ENCODE data around the gene EMP3. TPM values are rescaled to one million over a fixed set of nuclear protein-coding genes. Genes with fewer than 3 reads are reported as not detected.

EMP3 gene
- total and polyA plus RNA-seq, 2 of the 13 experiments (the other 11 are each of a cell fraction or from before 2014, with no cell fraction given), result 2.2 to 7.8 TPM

GRCh38 chr19:48363500-48363809 is 38.1 kb downstream of the EMP3 start (continued):
- TF ChIP-seq SNRNP70 (IDR thresholded peaks at IDR 0.05; ENCODE audit: low read depth, low read length) (no peak), MYPOP (CRISPR knock-in tag; IDR thresholded peaks at IDR 0.05) (no peak), NR2F2 (IDR thresholded peaks at IDR 0.05; ENCODE audit: borderline replicate concordance, low read depth) (peak; percentile 66; the same call in 1 of the 2 replicates), RAD51 (IDR thresholded peaks at IDR 0.05; ENCODE audit: borderline replicate concordance) (no peak), NAIF1 (CRISPR knock-in tag; IDR thresholded peaks at IDR 0.05; ENCODE audit: borderline replicate concordance) (no peak), POGZ (CRISPR knock-in tag; IDR thresholded peaks at IDR 0.05) (no peak), ZNF234 (CRISPR knock-in tag; conservative IDR thresholded peaks at IDR 0.05) (no peak), U2AF2 (IDR thresholded peaks at IDR 0.05; ENCODE audit: low read depth, low read length) (no peak), ZNF562 (CRISPR knock-in tag; IDR thresholded peaks at IDR 0.05; ENCODE audit: borderline replicate concordance) (no peak), EZH2 (conservative IDR thresholded peaks at IDR 0.05; ENCODE audit: low read depth, low read length) (no peak), NCOA5 (CRISPR knock-in tag; IDR thresholded peaks at IDR 0.05) (no peak), POLR2G (IDR thresholded peaks at IDR 0.05; ENCODE audit: low read depth, low read length) (no peak; the same call in 1 of the 2 replicates), MED1 (CRISPR knock-in tag; IDR thresholded peaks at IDR 0.05) (no peak), HMG20B (CRISPR knock-in tag; conservative IDR thresholded peaks at IDR 0.05) (no peak), SPEN (CRISPR knock-in tag; IDR thresholded peaks at IDR 0.05; ENCODE audit: low read depth) (no peak; the same call in 1 of the 2 replicates), TAF15 (IDR thresholded peaks at IDR 0.05; ENCODE audit: low read depth, low read length, poor library complexity, severe bottlenecking) (no peak), ZNF431 (CRISPR knock-in tag; IDR thresholded peaks at IDR 0.05; ENCODE audit: borderline replicate concordance, low read depth) (no peak), ZNF276 (CRISPR knock-in tag; IDR thresholded peaks at IDR 0.05; ENCODE audit: low read depth) (no peak), ZNF781 (CRISPR knock-in tag; IDR thresholded peaks at IDR 0.05; ENCODE audit: borderline replicate concordance, not compliant biosample characterization) (no peak), MED8 (CRISPR knock-in tag; IDR thresholded peaks at IDR 0.05; ENCODE audit: insufficient replicate concordance) (no peak), ZBTB34 (CRISPR knock-in tag; IDR thresholded peaks at IDR 0.05) (no peak), TOPORS (CRISPR knock-in tag; IDR thresholded peaks at IDR 0.05) (no peak), ZNF747 (CRISPR knock-in tag; IDR thresholded peaks at IDR 0.05; ENCODE audit: borderline replicate concordance) (no peak), ARID3A (IDR thresholded peaks at IDR 0.05; ENCODE audit: low read depth, low read length) (no peak)
